HEK293T (cell line): ENCODE results near the gene TST.

Experiments used
- FOXA1 ChIP-seq: fragments of 450-650 bp; IDR thresholded peaks from 2 replicates; pipeline ENCODE4 v1.6.1; 2016; ENCODE audit warnings: mild to moderate bottlenecking
- FOXM1 ChIP-seq: fragments of 450-650 bp; IDR thresholded peaks from 2 replicates; pipeline ENCODE4 v1.6.1; 2017; ENCODE audit warnings: mild to moderate bottlenecking, borderline replicate concordance
- HDGF ChIP-seq: fragments of 450-650 bp; IDR thresholded peaks from 2 replicates; pipeline ENCODE4 v1.6.1; 2017; ENCODE audit warnings: antibody characterized with exemption, borderline replicate concordance
- NFRKB ChIP-seq: fragments of 450-650 bp; IDR thresholded peaks from 2 replicates; pipeline ENCODE4 v1.6.1; 2016; ENCODE audit warnings: mild to moderate bottlenecking, moderate library complexity
- SP1 ChIP-seq: fragments of 450-650 bp; IDR thresholded peaks from 2 replicates; pipeline ENCODE4 v1.6.1; 2017
- SUZ12 ChIP-seq: fragments of 450-650 bp; IDR thresholded peaks from 2 replicates; pipeline ENCODE4 v1.6.1; 2016; ENCODE audit warnings: mild to moderate bottlenecking
- TF ChIP-seq, protein P1 (sequence below): fragments of 450-650 bp; IDR thresholded peaks from 2 replicates; pipeline ENCODE4 v1.6.1; 2016

DNA sequence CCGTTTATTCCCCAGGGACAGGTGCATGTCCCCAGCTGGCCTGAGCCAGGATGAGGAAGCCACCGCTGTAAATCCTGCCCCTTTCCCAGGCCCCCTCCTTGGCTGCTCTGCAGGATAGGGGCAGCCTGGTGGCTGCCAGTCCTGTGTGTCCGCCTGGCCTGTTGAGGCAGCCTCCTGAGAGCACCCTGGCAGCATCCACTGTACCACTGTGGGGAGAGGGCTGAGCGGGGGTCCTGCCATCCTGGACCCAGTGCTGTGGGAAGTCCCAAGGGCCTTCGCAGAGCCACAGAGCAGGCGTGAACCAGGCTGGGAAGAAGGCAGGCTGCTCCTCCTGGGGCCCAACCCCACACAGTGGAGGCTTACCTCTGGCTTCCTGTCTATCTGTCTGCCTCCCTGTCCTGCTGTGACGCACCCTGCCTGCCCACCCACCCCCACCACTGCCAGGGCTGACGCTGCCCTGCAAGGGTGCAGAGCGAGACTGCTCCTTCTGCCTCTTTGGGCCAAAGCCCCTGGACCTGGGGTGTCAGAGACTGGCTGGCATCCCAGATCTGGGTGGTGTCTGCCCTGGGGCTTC, 40.7 kb upstream of the TST start:
- no peak for TF ChIP-seq FOXM1
- no peak for TF ChIP-seq NFRKB
- TF ChIP-seq SUZ12: no peak
- no peak for TF ChIP-seq SP1
- TF ChIP-seq, protein P1, sequence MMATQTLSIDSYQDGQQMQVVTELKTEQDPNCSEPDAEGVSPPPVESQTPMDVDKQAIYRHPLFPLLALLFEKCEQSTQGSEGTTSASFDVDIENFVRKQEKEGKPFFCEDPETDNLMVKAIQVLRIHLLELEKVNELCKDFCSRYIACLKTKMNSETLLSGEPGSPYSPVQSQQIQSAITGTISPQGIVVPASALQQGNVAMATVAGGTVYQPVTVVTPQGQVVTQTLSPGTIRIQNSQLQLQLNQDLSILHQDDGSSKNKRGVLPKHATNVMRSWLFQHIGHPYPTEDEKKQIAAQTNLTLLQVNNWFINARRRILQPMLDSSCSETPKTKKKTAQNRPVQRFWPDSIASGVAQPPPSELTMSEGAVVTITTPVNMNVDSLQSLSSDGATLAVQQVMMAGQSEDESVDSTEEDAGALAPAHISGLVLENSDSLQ: no peak
- no peak for TF ChIP-seq FOXA1
- TF ChIP-seq HDGF: no peak
